Body of pancreas (tissue), 4 donors: ENCODE results near the gene CIRBP. TPM values are rescaled to one million over a fixed set of nuclear protein-coding genes. Genes with fewer than 3 reads are reported as not detected.

ENCODE experiments used
- ATAC-seq: fragments of 150-250 bp; one replicate; pipeline ENCODE4 v1.9.1; 2016
- DNase-seq, 4 donors: peaks; one replicate each; pipeline ENCODE4 v3.0.0-alpha.2; 2019
- H3K27ac ChIP-seq, 4 donors: fragments of 200-600 bp; sonication (generic); 1 replicate in 3 of 4; 2 replicates in 1 of 4; pipeline versions ENCODE4 v1.5.1 to v1.6.1; 2016 to 2019; ENCODE audit warnings: mild to moderate bottlenecking in 1 of 4, mixed read lengths in 1 of 4, moderate library complexity in 1 of 4
- H3K27me3 ChIP-seq, 2 donors: fragments of 200-600 bp; sonication (generic); one replicate each; pipeline ENCODE4 v1.6.0; 2016; ENCODE audit warnings: mild to moderate bottlenecking in 1 of 2
- H3K36me3 ChIP-seq, 2 donors: fragments of 200-600 bp; sonication (generic); replicated peaks in 1 of 2; 2 replicates each; pipeline ENCODE4 v1.5.1; 2016; ENCODE audit warnings: low read depth in 2 of 2; ENCODE audit not compliant: insufficient read depth in 1 of 2
- H3K4me1 ChIP-seq: fragments of 200-600 bp; sonication (generic); one replicate; pipeline ENCODE4 v1.6.0; 2016
- H3K4me3 ChIP-seq, 2 donors: fragments of 200-600 bp; sonication (generic); 1 replicate in 1 of 2; 2 replicates in 1 of 2; pipeline ENCODE4 v1.5.1; 2016 to 2019
- H3K9me3 ChIP-seq, 3 donors: fragments of 200-600 bp; sonication (generic); 1 replicate in 2 of 3; 2 replicates in 1 of 3; pipeline ENCODE4 v1.5.1; 2016
- CTCF ChIP-seq, 7 experiments: fragments of 450-650 bp in 4 of 7; fragments of 200-600 bp in 3 of 7; sonication (generic) in 3 of 7; IDR thresholded peaks; one replicate each; pipeline ENCODE4 v1.5.1; 2016 to 2019; ENCODE audit warnings: antibody characterized with exemption in 7 of 7
- POLR2A ChIP-seq, 3 donors: fragments of 450-650 bp; IDR thresholded peaks; one replicate each; pipeline ENCODE4 v1.6.1; 2016; ENCODE audit warnings: antibody characterized with exemption in 3 of 3, mild to moderate bottlenecking in 2 of 3
- WGBS, 2 donors: methylation state at CpG; one replicate each; pipeline ENCODE4 v1.1.5; 2017; 5-methylcytosine and 5-hydroxymethylcytosine counted together
- intact Hi-C: fragments of 100-400 bp; cut with DNase I; formaldehyde crosslinking; loops from one replicate; pipeline ENCODE4 v1.15.1; 2023
- total RNA-seq, 2 donors: library from RNA; depleted of rRNA; stranded (reverse); fragments of >200 nt; gene quantifications; one replicate each; pipeline ENCODE4 v1.1.0, GENCODE V29; 2016

CIRBP gene
- total RNA-seq, 2 donors from 2014 or later = 582 to 630 TPM

GRCh38 chr19:1271528-1272422, 2.6 kb downstream of the CIRBP start:
- no peak for ATAC-seq
- Histone ChIP-seq H3K4me1 (peaks cover 86% of the 10 kb centered on the region), H3K27ac (peak overlapping the region in 3 of 4 donors; percentile 95 to 100 (median 98)), H3K36me3 (peaks cover 7 to 18% of the 10 kb centered on the region in 2 donors), H3K9me3 (no peaks in the 10 kb centered on the region), H3K27me3 (no peaks in the 10 kb centered on the region), H3K4me3 (no peak overlapping the region)
- DNase-seq = peak in 1 of 4 donors; percentile 32
- TF ChIP-seq POLR2A (IDR thresholded peaks at IDR 0.05) = no peak
- no peak for TF ChIP-seq CTCF (IDR thresholded peaks at IDR 0.05)
- 55 to 60% methylated on average over 35 to 37 of the region's 37 CpGs for WGBS, 2 donors
- intact Hi-C loops = loop anchor here (5.0 kb wide), 1 partner anchor 136 kb away; the partner anchor contains the start of gene DAZAP1

GRCh38 chr19:1272423-1273262, 3.5 kb downstream of the CIRBP start:
- intact Hi-C loops = loop anchor here (5.0 kb wide), 1 partner anchor 135 kb away; the partner anchor contains the start of gene DAZAP1
- peaks cover 7 to 18% of the 10 kb centered on the region in 2 donors for H3K36me3 ChIP-seq
- no peak for DNase-seq
- peaks cover 79% of the 10 kb centered on the region for H3K4me1 ChIP-seq
- ATAC-seq = no peak
- TF ChIP-seq CTCF (IDR thresholded peaks at IDR 0.05) (no peak), POLR2A (IDR thresholded peaks at IDR 0.05) (no peak)
- peak overlapping the region in 2 of 4 donors; percentile 98 to 99 for H3K27ac ChIP-seq
- H3K4me3 ChIP-seq = no peak overlapping the region
- WGBS, 2 donors = 69 to 77% methylated on average over 33 of the region's 33 CpGs
- H3K27me3 ChIP-seq = no peaks in the 10 kb centered on the region
- no peaks in the 10 kb centered on the region for H3K9me3 ChIP-seq

GRCh38 chr19:1273263-1274041, 4.3 kb downstream of the CIRBP start:
- TF ChIP-seq CTCF (IDR thresholded peaks at IDR 0.05) (no peak), POLR2A (IDR thresholded peaks at IDR 0.05) (peak in 1 of 3 donors; percentile 19)
- H3K9me3 ChIP-seq = no peaks in the 10 kb centered on the region
- DNase-seq (peak in 1 of 4 donors; percentile 20), ATAC-seq (no peak)
- peak overlapping the region in 3 of 4 donors; percentile 86 to 100 (median 99) for H3K27ac ChIP-seq
- intact Hi-C loops = loop anchor here (5.0 kb wide), 1 partner anchor 134 kb away; the partner anchor contains the start of gene DAZAP1
- 80 to 82% methylated on average over 14 to 25 of the region's 25 CpGs for WGBS, 2 donors
- H3K4me1 ChIP-seq = peaks cover 71% of the 10 kb centered on the region
- peaks cover 7 to 18% of the 10 kb centered on the region in 2 donors for H3K36me3 ChIP-seq
- H3K27me3 ChIP-seq = no peaks in the 10 kb centered on the region
- no peak overlapping the region for H3K4me3 ChIP-seq

GRCh38 chr19:1274081-1274851, 5.1 kb downstream of the CIRBP start:
- no peak for ATAC-seq
- Histone ChIP-seq H3K36me3 (peaks cover 7 to 22% of the 10 kb centered on the region in 2 donors), H3K27ac (peak overlapping the region in 3 of 4 donors; percentile 86 to 100 (median 99)), H3K4me1 (peaks cover 66% of the 10 kb centered on the region), H3K27me3 (no peaks in the 10 kb centered on the region), H3K4me3 (no peak overlapping the region), H3K9me3 (no peaks in the 10 kb centered on the region)
- DNase-seq = peak in 3 of 4 donors; percentile 38 to 47 (median 45)
- intact Hi-C loops = loop anchor here (5.0 kb wide), 1 partner anchor 133 kb away; the partner anchor contains the start of gene DAZAP1
- 83 to 85% methylated on average over 21 to 46 of the region's 46 CpGs for WGBS, 2 donors
- no peak for TF ChIP-seq CTCF (IDR thresholded peaks at IDR 0.05)
- TF ChIP-seq POLR2A (IDR thresholded peaks at IDR 0.05) = no peak
